ACC112 (cell line): Measurements from ENCODE around the gene STX17.

Experiments used
- H2AFZ ChIP-seq: fragments of 200-600 bp; sonication (generic); one replicate; pipeline ENCODE4 v1.6.0; 2017; ENCODE audit warnings: antibody characterized with exemption, low read length; ENCODE audit not compliant: unreplicated experiment
- H3K27ac ChIP-seq: fragments of 200-600 bp; sonication (generic); 2 replicates; pipeline ENCODE4 v1.5.1; 2014; ENCODE audit warnings: low read depth, mild to moderate bottlenecking, antibody characterized with exemption, low read length, moderate library complexity
- H3K27me3 ChIP-seq: fragments of 200-600 bp; sonication (generic); 2 replicates; pipeline ENCODE4 v1.6.1; 2014; ENCODE audit warnings: mild to moderate bottlenecking, antibody characterized with exemption, low read length, moderate library complexity, mixed read lengths; ENCODE audit not compliant: insufficient read depth
- H3K36me3 ChIP-seq: fragments of 200-600 bp; sonication (generic); 2 replicates; pipeline ENCODE4 v1.6.1; 2016; ENCODE audit warnings: mild to moderate bottlenecking, antibody characterized with exemption, low read length, moderate library complexity, mixed read lengths; ENCODE audit not compliant: insufficient read depth
- H3K4me1 ChIP-seq: fragments of 200-600 bp; sonication (generic); one replicate; pipeline ENCODE4 v1.6.1; 2016; ENCODE audit warnings: low read length, mixed read lengths; ENCODE audit not compliant: insufficient read depth, unreplicated experiment, control insufficient read depth
- H3K4me3 ChIP-seq: fragments of 200-600 bp; sonication (generic); 2 replicates; pipeline ENCODE4 v1.5.1; 2014; ENCODE audit warnings: mild to moderate bottlenecking, low read depth, low read length
- H3K79me2 ChIP-seq: fragments of 200-600 bp; sonication (generic); one replicate; pipeline ENCODE4 v1.6.0; 2016; ENCODE audit warnings: low read length; ENCODE audit not compliant: control insufficient read depth, unreplicated experiment, insufficient read depth

Gene STX17

DNA sequence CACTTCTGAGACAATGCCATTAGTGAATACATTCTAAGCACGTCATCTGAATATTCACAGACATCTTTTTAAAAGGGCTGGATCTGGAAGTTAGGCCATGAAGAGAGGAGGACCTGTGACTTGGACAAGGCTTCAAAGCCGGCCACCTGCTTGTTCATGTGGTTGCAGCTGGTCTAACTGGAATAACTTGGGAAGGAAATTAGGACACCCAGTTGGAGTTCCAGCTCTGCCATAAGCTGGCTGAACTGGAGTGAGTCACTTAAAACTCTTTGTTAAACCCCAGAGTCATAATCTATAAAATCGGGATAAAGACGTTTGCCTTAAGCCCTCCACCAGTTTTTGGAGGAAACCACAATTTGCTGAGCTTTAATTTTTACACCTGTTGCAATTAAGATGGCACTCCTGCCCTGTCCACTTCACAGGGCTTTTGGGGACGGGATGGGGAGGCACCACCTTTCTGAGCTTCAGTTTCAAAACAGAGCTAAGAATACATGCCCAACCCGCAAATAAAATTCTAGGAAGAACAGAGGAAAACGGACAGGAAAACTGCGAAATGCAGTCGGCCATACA lies 536 bp upstream of the STX17 start:
- Histone ChIP-seq H3K4me1 (peaks cover 9% of the 10 kb centered on the region), H2AFZ (peak overlapping the region; percentile 99), H3K27ac (no peak overlapping the region), H3K4me3 (peak overlapping the region; percentile 99), H3K27me3 (no peaks in the 10 kb centered on the region), H3K79me2 (peaks cover 26% of the 10 kb centered on the region), H3K36me3 (no peaks in the 10 kb centered on the region)

DNA sequence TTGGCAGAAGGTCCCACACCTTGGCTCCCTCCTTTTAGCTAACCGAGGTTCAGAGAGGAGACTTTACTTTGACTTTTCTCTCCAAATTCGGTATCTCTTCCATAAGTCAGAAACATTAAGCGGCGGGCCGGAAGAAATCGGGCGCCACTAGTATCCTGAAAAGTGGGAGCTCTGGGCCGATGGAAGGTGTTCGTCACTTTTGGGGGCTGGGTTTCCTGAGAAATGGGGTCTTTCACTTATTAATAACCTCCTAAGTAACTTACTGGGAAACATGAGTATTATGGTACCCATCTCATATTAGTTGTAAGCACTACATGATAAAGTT lies 716 bp downstream of the STX17 start:
- no peaks in the 10 kb centered on the region for H3K36me3 ChIP-seq
- H3K27ac ChIP-seq: peak overlapping the region; percentile 71
- H3K79me2 ChIP-seq: peaks cover 26% of the 10 kb centered on the region
- peak overlapping the region; percentile 99 for H3K4me3 ChIP-seq
- peaks cover 9% of the 10 kb centered on the region for H3K4me1 ChIP-seq
- peak overlapping the region; percentile 99 for H2AFZ ChIP-seq
- no peaks in the 10 kb centered on the region for H3K27me3 ChIP-seq

DNA sequence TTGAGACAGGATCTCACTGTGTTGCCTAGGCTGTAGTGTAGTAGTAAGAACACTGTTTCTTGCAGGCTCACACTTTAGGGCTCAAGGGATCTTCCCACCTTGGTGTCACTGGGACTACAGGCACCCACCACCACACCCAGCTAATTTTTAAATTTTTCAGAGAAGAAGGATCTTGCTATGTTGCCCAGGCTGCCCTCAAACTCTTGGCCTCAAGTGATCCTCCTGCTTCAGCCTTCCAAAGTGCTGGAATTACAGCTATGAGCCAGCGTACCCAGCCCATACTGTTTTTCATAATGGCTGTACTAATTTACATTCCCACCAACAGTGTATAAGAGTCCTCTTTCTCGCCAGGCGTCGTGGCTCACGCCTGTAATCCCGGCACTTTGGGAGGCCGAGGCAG lies 5.1 kb downstream of the STX17 start:
- H3K36me3 ChIP-seq: peaks cover 4% of the 10 kb centered on the region
- peaks cover 28% of the 10 kb centered on the region for H3K79me2 ChIP-seq
- no peaks in the 10 kb centered on the region for H3K27me3 ChIP-seq
- H3K4me3 ChIP-seq: no peak overlapping the region
- H3K27ac ChIP-seq: no peak overlapping the region
- no peak overlapping the region for H2AFZ ChIP-seq
- H3K4me1 ChIP-seq: peaks cover 9% of the 10 kb centered on the region

DNA sequence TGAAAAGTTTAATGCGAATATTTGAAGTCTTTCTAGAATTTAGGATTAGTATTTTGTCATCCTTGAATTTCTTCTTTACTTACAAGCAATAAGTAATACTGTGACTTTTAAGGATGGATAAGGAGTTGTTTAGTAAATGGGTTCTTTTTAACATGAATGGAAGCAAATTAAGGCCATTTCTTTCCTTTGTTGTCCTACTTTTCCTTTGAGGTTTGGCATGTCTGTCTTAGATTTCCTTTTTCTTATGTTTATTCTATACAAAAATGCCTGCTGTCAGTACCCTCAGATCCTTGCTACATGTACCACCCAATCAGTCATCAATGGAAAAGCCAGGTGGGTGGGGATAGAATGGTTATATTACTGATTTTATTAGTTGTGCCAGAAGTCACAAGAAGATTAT lies 10.2 kb downstream of the STX17 start:
- no peak overlapping the region for H3K4me3 ChIP-seq
- no peaks in the 10 kb centered on the region for H3K27me3 ChIP-seq
- H3K27ac ChIP-seq: no peak overlapping the region
- no peaks in the 10 kb centered on the region for H3K4me1 ChIP-seq
- peaks cover 25% of the 10 kb centered on the region for H3K36me3 ChIP-seq
- peaks cover 3% of the 10 kb centered on the region for H3K79me2 ChIP-seq
- no peak overlapping the region for H2AFZ ChIP-seq

DNA sequence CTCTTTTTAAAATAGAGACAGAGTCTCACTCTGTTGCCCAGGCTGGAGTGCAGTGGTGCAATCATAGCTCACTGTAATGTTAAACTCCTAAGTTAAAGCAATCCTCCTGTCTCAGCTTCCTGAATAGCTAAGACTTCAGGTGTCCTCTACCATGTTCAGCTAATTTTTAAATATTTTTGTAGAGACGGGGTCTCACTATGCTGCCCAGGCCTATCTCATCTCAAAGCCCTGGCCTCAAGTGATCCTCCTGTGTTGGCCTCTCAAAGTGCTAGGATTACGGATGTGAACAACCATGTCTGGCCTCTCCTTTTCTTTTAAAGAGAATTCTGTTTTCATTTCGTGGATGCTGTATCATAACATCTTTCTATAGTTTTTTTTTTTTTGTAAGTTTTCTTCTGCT lies 11.7 kb downstream of the STX17 start:
- Histone ChIP-seq H2AFZ (no peak overlapping the region), H3K79me2 (peaks cover 3% of the 10 kb centered on the region), H3K27me3 (no peaks in the 10 kb centered on the region), H3K27ac (no peak overlapping the region), H3K4me1 (no peaks in the 10 kb centered on the region), H3K36me3 (peaks cover 39% of the 10 kb centered on the region), H3K4me3 (no peak overlapping the region)

DNA sequence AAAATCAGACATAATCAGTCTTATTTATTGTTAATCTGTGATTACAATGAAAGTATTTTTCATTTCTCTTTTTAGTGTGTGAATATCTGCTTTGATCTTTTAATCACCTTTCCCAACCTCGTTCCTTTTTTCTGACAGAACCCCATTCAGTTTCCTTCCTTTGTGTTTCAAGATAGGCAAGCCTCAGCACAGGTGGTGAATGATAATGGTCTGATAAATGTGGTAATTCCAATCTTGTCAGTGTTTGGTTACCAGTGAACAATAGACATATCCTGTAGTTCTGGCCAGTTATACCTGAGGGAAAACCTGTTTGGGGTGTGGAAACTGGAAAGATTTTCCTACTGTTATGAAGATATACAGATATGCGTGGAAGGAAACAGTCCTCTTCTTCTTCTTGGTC lies 13.5 kb downstream of the STX17 start:
- H3K36me3 ChIP-seq: peaks cover 50% of the 10 kb centered on the region
- H3K79me2 ChIP-seq: no peaks in the 10 kb centered on the region
- H3K4me3 ChIP-seq: no peak overlapping the region
- H2AFZ ChIP-seq: no peak overlapping the region
- no peaks in the 10 kb centered on the region for H3K27me3 ChIP-seq
- H3K27ac ChIP-seq: no peak overlapping the region
- no peaks in the 10 kb centered on the region for H3K4me1 ChIP-seq

DNA sequence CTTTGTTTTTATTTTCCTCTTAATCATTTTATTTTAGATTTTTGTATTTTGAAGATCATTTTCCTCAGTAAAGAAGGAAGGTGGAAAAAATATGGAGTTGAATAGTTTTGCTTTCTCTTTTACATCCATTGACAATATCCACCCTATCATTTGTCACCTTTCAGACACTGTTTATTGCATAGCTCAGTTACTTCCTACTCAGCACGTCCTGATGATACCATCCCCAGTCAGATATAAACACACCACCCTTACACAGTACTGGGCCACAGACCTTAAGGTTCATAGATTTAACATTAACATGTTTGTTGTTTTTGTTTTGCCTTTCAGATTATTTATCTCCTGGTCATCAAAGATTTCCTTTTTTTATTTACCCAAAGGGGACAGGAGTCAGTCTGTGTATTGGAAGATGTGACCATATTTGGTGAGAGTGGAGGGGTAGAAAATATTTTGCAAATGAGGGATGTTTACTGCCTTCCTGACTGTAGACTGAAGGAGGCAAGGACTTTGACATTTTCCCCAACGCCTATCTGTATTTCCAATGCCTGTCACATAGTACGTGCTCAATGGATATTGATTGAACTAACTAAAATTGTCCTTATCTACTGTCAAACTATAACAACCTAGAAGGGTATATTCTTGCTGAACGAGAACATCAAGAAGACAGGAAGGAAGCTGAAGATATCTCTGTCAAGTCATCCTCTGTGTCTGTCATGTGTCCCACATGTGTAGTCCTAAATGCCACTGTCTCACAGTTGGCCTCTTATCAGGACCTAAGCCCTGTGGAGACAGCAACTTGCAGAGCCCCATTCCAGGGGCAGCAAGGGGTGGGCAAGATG lies 15.6 kb downstream of the STX17 start:
- H3K36me3 ChIP-seq: peaks cover 58% of the 10 kb centered on the region
- no peak overlapping the region for H3K27ac ChIP-seq
- H3K4me1 ChIP-seq: no peaks in the 10 kb centered on the region
- H3K4me3 ChIP-seq: no peak overlapping the region
- no peak overlapping the region for H2AFZ ChIP-seq
- no peaks in the 10 kb centered on the region for H3K79me2 ChIP-seq
- no peaks in the 10 kb centered on the region for H3K27me3 ChIP-seq

DNA sequence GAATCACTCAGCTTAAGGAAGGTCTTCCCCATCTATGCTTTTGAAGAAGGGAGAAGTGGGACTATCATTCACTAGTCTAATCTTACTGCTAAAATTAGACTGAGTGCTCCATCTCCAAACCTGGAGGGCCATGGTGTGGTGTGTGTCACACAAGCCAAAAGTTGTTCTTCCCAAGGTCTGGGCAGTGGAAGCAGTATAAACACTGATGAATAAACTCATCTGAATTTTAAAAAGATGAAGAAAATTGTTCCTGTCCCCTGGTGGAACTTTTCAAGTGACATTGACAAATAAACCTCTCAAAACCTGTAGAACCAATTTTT lies 16.2 kb downstream of the STX17 start:
- H3K27me3 ChIP-seq: no peaks in the 10 kb centered on the region
- H3K79me2 ChIP-seq: no peaks in the 10 kb centered on the region
- H3K27ac ChIP-seq: no peak overlapping the region
- H3K4me3 ChIP-seq: no peak overlapping the region
- no peak overlapping the region for H2AFZ ChIP-seq
- H3K36me3 ChIP-seq: peaks cover 55% of the 10 kb centered on the region
- no peaks in the 10 kb centered on the region for H3K4me1 ChIP-seq

DNA sequence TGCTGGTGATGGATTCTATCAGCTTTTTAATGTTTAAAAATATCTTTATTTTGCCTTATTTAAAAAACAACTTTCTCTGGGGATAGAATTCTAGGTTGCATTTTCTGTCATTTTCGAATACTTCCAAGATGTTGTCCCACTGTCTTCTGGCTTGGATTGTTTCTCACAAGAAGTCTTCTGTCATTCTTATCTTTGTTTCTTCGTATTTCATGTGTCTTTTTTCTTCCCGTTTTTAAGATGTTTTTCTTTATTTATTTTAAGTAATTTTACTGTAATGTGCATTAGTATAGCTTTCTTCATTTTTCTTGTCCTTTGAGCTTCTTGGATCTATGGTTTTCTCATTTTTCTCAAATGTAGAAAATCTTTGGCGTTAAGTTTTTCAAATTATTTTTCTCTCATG lies 19.1 kb downstream of the STX17 start:
- Histone ChIP-seq H3K4me3 (no peak overlapping the region), H3K27ac (no peak overlapping the region), H3K27me3 (no peaks in the 10 kb centered on the region), H2AFZ (no peak overlapping the region), H3K79me2 (no peaks in the 10 kb centered on the region), H3K4me1 (no peaks in the 10 kb centered on the region), H3K36me3 (peaks cover 54% of the 10 kb centered on the region)

DNA sequence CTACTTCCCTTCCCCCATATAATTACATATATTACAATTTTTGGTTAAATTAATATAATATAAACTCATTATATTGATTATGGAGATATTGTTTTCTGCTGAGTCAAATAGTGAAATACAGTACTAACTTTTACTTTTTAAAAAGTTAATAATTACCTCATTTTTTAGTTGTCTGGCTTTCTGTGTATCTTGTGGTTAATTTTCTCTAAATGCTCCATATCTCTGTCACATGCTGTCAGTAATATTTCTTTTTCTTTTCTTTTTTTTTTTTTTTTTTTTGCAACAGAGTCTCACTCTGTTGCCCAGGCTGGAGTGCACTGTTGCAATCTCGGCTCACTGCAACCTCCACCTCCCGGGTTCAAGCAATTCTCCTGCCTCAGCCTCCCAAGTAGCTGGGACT lies 23.2 kb downstream of the STX17 start:
- H3K4me1 ChIP-seq: no peaks in the 10 kb centered on the region
- H3K79me2 ChIP-seq: no peaks in the 10 kb centered on the region
- no peak overlapping the region for H2AFZ ChIP-seq
- H3K27me3 ChIP-seq: no peaks in the 10 kb centered on the region
- H3K4me3 ChIP-seq: no peak overlapping the region
- H3K36me3 ChIP-seq: peaks cover 24% of the 10 kb centered on the region
- no peak overlapping the region for H3K27ac ChIP-seq

DNA sequence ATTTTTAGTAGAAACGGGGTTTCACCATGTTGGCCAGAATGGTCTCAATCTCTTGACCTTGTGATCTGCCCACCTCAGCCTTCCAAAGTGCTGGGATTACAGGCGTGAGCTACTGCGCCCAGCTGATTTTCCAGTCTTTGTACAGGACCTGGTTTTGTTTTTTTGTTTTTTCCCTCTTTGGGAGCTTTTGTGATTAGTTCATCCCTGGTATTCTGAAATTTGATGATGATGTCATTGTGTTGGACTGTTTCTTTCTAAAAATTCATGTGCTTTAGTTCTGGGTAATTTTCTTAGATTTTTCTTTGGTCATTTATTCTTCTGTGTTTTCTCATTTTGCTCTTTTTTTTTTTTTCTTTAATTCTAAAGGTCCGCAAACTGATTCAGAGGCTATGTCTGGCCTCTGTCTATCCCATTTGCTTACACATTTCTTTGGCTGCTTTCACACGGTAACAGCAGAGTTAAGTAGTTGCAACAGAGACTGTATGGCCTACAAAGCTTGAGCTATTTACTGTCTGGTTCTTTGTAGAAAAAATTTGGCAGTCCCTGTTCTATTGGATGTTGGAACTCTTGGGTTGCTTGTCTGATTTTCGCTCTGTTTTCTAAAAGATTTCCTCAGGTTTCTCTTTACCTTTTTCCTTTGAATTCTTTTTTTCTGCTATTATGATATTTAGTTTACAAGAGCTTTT lies 24.8 kb downstream of the STX17 start:
- Histone ChIP-seq H3K27ac (no peak overlapping the region), H3K4me1 (no peaks in the 10 kb centered on the region), H3K36me3 (peaks cover 14% of the 10 kb centered on the region), H2AFZ (no peak overlapping the region), H3K4me3 (no peak overlapping the region), H3K27me3 (no peaks in the 10 kb centered on the region), H3K79me2 (no peaks in the 10 kb centered on the region)
